ENCODE results near the gene NPBWR2. TPM values are rescaled to one million over a fixed set of nuclear protein-coding genes. Genes with fewer than 3 reads are reported as not detected.

Gene NPBWR2
- total and polyA plus RNA-seq, 4 donors = not detected

Small RNA genes within 50 kb of the gene (small RNA-seq; reads per million reads assigned to genes)
- gene AL355803.1 (ENCODE audit: low replicate concordance) (not detected), gene MIR6813 (ENCODE audit: low replicate concordance) (not detected)

Other genes starting within 250 kb of the NPBWR2 start
- not detected for gene ABHD16B, start 246.1 kb downstream of the NPBWR2 start, total RNA-seq
- gene ABHD16B, start 246.1 kb downstream of the NPBWR2 start, polyA plus RNA-seq (ENCODE audit: insufficient read length in 2 of 2) = not detected
- 10 to 100 TPM; 38.5 to 58.1 TPM for gene TPD52L2, start 242.3 kb downstream of the NPBWR2 start, total RNA-seq
- 100 to 1,000 TPM in 1 of 2 donors, 10 to 100 TPM in 1; 81.7 to 109 TPM for gene TPD52L2, start 242.3 kb downstream of the NPBWR2 start, polyA plus RNA-seq (ENCODE audit: insufficient read length in 2 of 2)
- 10 to 100 TPM; 59.4 to 80.6 TPM for gene DNAJC5, start 212.4 kb downstream of the NPBWR2 start, total RNA-seq
- gene DNAJC5, start 212.4 kb downstream of the NPBWR2 start, polyA plus RNA-seq (ENCODE audit: insufficient read length in 2 of 2) = 100 to 1,000 TPM; 109 to 112 TPM
- gene UCKL1, start 151.1 kb downstream of the NPBWR2 start, total RNA-seq = 10 to 100 TPM; 14.1 to 31.9 TPM
- gene UCKL1, start 151.1 kb downstream of the NPBWR2 start, polyA plus RNA-seq (ENCODE audit: insufficient read length in 2 of 2) = 10 to 100 TPM; 56.5 to 83.7 TPM
- gene ZNF512B, start 137.6 kb downstream of the NPBWR2 start, total RNA-seq = 10 to 100 TPM; 10.6 to 24.2 TPM
- 10 to 100 TPM; 43.7 to 44.7 TPM for gene ZNF512B, start 137.6 kb downstream of the NPBWR2 start, polyA plus RNA-seq (ENCODE audit: insufficient read length in 2 of 2)
- gene SAMD10, start 127.9 kb downstream of the NPBWR2 start, total RNA-seq = 1 to 10 TPM; 6.9 TPM
- 10 to 100 TPM; 41.3 to 42.9 TPM for gene SAMD10, start 127.9 kb downstream of the NPBWR2 start, polyA plus RNA-seq (ENCODE audit: insufficient read length in 2 of 2)
- 10 to 100 TPM; 44.9 to 61.3 TPM for gene PRPF6, start 126.4 kb downstream of the NPBWR2 start, total RNA-seq
- 10 to 100 TPM; 89.2 to 92.4 TPM for gene PRPF6, start 126.4 kb downstream of the NPBWR2 start, polyA plus RNA-seq (ENCODE audit: insufficient read length in 2 of 2)
- 1 to 10 TPM in 1 of 2 donors, under 1 TPM in 1; 0.69 to 1.2 TPM for gene C20orf204, start 71.4 kb downstream of the NPBWR2 start, total RNA-seq
- gene C20orf204, start 71.4 kb downstream of the NPBWR2 start, polyA plus RNA-seq (ENCODE audit: insufficient read length in 2 of 2) = 1 to 10 TPM; 1.3 to 3.1 TPM
- 1 to 10 TPM; 2.4 to 2.9 TPM for gene SOX18, start 57.9 kb downstream of the NPBWR2 start, total RNA-seq
- 10 to 100 TPM in 1 of 2 donors, 1 to 10 TPM in 1; 8.7 to 12.3 TPM for gene SOX18, start 57.9 kb downstream of the NPBWR2 start, polyA plus RNA-seq (ENCODE audit: insufficient read length in 2 of 2)
- 10 to 100 TPM; 35.9 to 60.0 TPM for gene TCEA2, start 44.4 kb downstream of the NPBWR2 start, total RNA-seq
- gene TCEA2, start 44.4 kb downstream of the NPBWR2 start, polyA plus RNA-seq (ENCODE audit: insufficient read length in 2 of 2) = 100 to 1,000 TPM; 166 to 170 TPM
- gene RGS19, start 28.0 kb downstream of the NPBWR2 start, total RNA-seq = 10 to 100 TPM; 10.7 to 13.9 TPM
- 10 to 100 TPM; 21.0 to 21.5 TPM for gene RGS19, start 28.0 kb downstream of the NPBWR2 start, polyA plus RNA-seq (ENCODE audit: insufficient read length in 2 of 2)
- gene OPRL1, start 27.5 kb downstream of the NPBWR2 start, total RNA-seq = 10 to 100 TPM in 1 of 2 donors, 1 to 10 TPM in 1; 5.2 to 13.9 TPM
- 10 to 100 TPM; 23.4 to 26.3 TPM for gene OPRL1, start 27.5 kb downstream of the NPBWR2 start, polyA plus RNA-seq (ENCODE audit: insufficient read length in 2 of 2)
- gene LKAAEAR1, start 23.2 kb downstream of the NPBWR2 start, total RNA-seq = 1 to 10 TPM; 1.8 to 2.1 TPM
- 1 to 10 TPM; 7.7 to 8.4 TPM for gene LKAAEAR1, start 23.2 kb downstream of the NPBWR2 start, polyA plus RNA-seq (ENCODE audit: insufficient read length in 2 of 2)
- gene MYT1, start 56.9 kb upstream of the NPBWR2 start, total RNA-seq = 1 to 10 TPM; 6.1 to 7.0 TPM
- 10 to 100 TPM; 19.9 to 21.4 TPM for gene MYT1, start 56.9 kb upstream of the NPBWR2 start, polyA plus RNA-seq (ENCODE audit: insufficient read length in 2 of 2)
- gene PCMTD2, start 148.2 kb upstream of the NPBWR2 start, total RNA-seq = 10 to 100 TPM; 79.6 to 86.3 TPM
- gene PCMTD2, start 148.2 kb upstream of the NPBWR2 start, polyA plus RNA-seq (ENCODE audit: insufficient read length in 2 of 2) = 100 to 1,000 TPM in 1 of 2 donors, 10 to 100 TPM in 1; 96.8 to 112 TPM